AG04449 (cell line): ENCODE measurements around the gene ZNF438.

Source experiments
- CTCF ChIA-PET: fragments of 350-600 bp; formaldehyde crosslinking; extraction: SDS; loops from one replicate; lab custom pipeline; 2021; ENCODE audit warnings: antibody characterized with exemption; lab: Yijun Ruan, JAX
- POLR2A ChIA-PET: fragments of 400-600, 350-600 bp; formaldehyde crosslinking; extraction: SDS; loops from one replicate; lab custom pipeline; 2020; ENCODE audit warnings: antibody characterized with exemption, inconsistent platforms; lab: Yijun Ruan, JAX
- DNase-seq: peaks from one replicate; pipeline ENCODE4 v3.0.0-alpha.2; 2010; ENCODE audit warnings: low read depth, low spot score
- H3K4me3 ChIP-seq: 2 replicates; pipeline ENCODE4 v1.5.1; 2011; ENCODE audit warnings: low read depth, mild to moderate bottlenecking, control low read depth, low read length
- CTCF ChIP-seq: IDR thresholded peaks from one replicate; pipeline ENCODE4 v1.5.1; 2011; ENCODE audit warnings: mild to moderate bottlenecking, moderate library complexity, low read length, control low read depth, inconsistent platforms; ENCODE audit not compliant: insufficient read depth; ENCODE audit errors: missing control alignments

Gene ZNF438

GRCh38 chr10:31073996-31074721 lies 42.5 kb upstream of the ZNF438 start:
- TF ChIP-seq CTCF = no peak
- POLR2A ChIA-PET = interaction anchor here (0.6 kb wide), 1 partner anchor 76 kb away, joined by 3 read pairs; no protein-coding TSS in a partner anchor
- no peak for DNase-seq
- CTCF ChIA-PET = interaction anchor here (1.0 to 2.4 kb wide), 2 partner anchors 10 to 386 kb away, joined by 3 to 11 read pairs; no protein-coding TSS in a partner anchor
- H3K4me3 ChIP-seq = no peak overlapping the region

GRCh38 chr10:31073211-31073610 lies 41.5 kb upstream of the ZNF438 start:
- CTCF ChIA-PET = interaction anchor here (0.8 to 2.4 kb wide), 6 partner anchors 9 to 290 kb away, joined by 3 to 11 read pairs (median 3); no protein-coding TSS in a partner anchor
- H3K4me3 ChIP-seq = no peak overlapping the region
- POLR2A ChIA-PET = interaction anchor here (0.6 kb wide), 1 partner anchor 75 kb away, joined by 3 read pairs; no protein-coding TSS in a partner anchor
- DNase-seq = no peak
- no peak for TF ChIP-seq CTCF

GRCh38 chr10:31072451-31072850 lies 40.8 kb upstream of the ZNF438 start:
- ChIA-PET POLR2A (interaction anchor here (0.6 kb wide), 1 partner anchor 12 kb away, joined by 3 read pairs; no protein-coding TSS in a partner anchor), CTCF (interaction anchor here (0.8 to 2.4 kb wide), 6 partner anchors 8 to 289 kb away, joined by 3 to 11 read pairs (median 3); no protein-coding TSS in a partner anchor)
- H3K4me3 ChIP-seq = no peak overlapping the region
- no peak for TF ChIP-seq CTCF
- DNase-seq = no peak

- ChIA-PET CTCF (no interaction called here), POLR2A (no interaction called here)
- no peak overlapping the region for H3K4me3 ChIP-seq
- DNase-seq = no peak
- TF ChIP-seq CTCF = no peak
Observed at GRCh38 chr10:31071232-31072005, 39.8 kb upstream of the ZNF438 start.

- DNase-seq = no peak
- no peak for TF ChIP-seq CTCF
- POLR2A ChIA-PET = no interaction called here
- no peak overlapping the region for H3K4me3 ChIP-seq
- CTCF ChIA-PET = no interaction called here
Observed at GRCh38 chr10:31070691-31071090, 39.0 kb upstream of the ZNF438 start.

- ChIA-PET POLR2A (no interaction called here), CTCF (no interaction called here)
- no peak for DNase-seq
- no peak overlapping the region for H3K4me3 ChIP-seq
- no peak for TF ChIP-seq CTCF
Observed at GRCh38 chr10:31070025-31070424, 38.4 kb upstream of the ZNF438 start.
